ENCODE results near the gene SMCO1. TPM values are rescaled to one million over a fixed set of nuclear protein-coding genes. Genes with fewer than 3 reads are reported as not detected.
"Not testable (repeated sequence)": the region's sequence is repeated elsewhere in the genome, so short reads cannot be mapped to it uniquely, and the experiment has no call there.

Gene SMCO1
- total RNA-seq, 1 donor from 2014 or later: not detected

GRCh38 chr3:196477678-196478077, 37.5 kb downstream of the SMCO1 start:
- Mint-ChIP-seq H3K4me1 (ENCODE audit: unreplicated experiment) (no peaks in the 10 kb centered on the region), H3K36me3 (peaks cover 11% of the 10 kb centered on the region)
- no peak for TF ChIP-seq CTCF (conservative IDR thresholded peaks at IDR 0.05)

GRCh38 chr3:196472286-196472685, 42.9 kb downstream of the SMCO1 start:
- Mint-ChIP-seq H3K36me3 (peaks cover 13% of the 10 kb centered on the region), H3K27ac (no peak overlapping the region), H3K27me3 (no peaks in the 10 kb centered on the region), H3K4me3 (no peak overlapping the region), H3K4me1 (ENCODE audit: unreplicated experiment) (no peaks in the 10 kb centered on the region), H3K9me3 (no peaks in the 10 kb centered on the region)
- no peak for TF ChIP-seq CTCF (conservative IDR thresholded peaks at IDR 0.05)
- no peak for DNase-seq (ENCODE audit: extremely low spot score, unreplicated experiment)

More at GRCh38 chr3:196477678-196478077, 37.5 kb downstream of the SMCO1 start:
- no peak overlapping the region for H3K27ac Mint-ChIP-seq
- no peaks in the 10 kb centered on the region for H3K27me3 Mint-ChIP-seq
- no peaks in the 10 kb centered on the region for H3K9me3 Mint-ChIP-seq
- no peak for DNase-seq (ENCODE audit: extremely low spot score, unreplicated experiment)
- no peak overlapping the region for H3K4me3 Mint-ChIP-seq

GRCh38 chr3:196471551-196471950, 43.6 kb downstream of the SMCO1 start:
- H3K27me3 Mint-ChIP-seq: no peaks in the 10 kb centered on the region

GRCh38 chr3:196470182-196470581, 45.0 kb downstream of the SMCO1 start:
- not testable (repeated sequence) for H3K27me3 Mint-ChIP-seq; DNase-seq (ENCODE audit: extremely low spot score, unreplicated experiment); H3K4me1 Mint-ChIP-seq (ENCODE audit: unreplicated experiment); H3K9me3 Mint-ChIP-seq; H3K27ac Mint-ChIP-seq; H3K4me3 Mint-ChIP-seq
- peaks cover 12% of the 10 kb centered on the region for H3K36me3 Mint-ChIP-seq

More at GRCh38 chr3:196471551-196471950, 43.6 kb downstream of the SMCO1 start:
- H3K9me3 Mint-ChIP-seq: no peaks in the 10 kb centered on the region
- H3K4me1 Mint-ChIP-seq (ENCODE audit: unreplicated experiment): no peaks in the 10 kb centered on the region
- no peak overlapping the region for H3K27ac Mint-ChIP-seq
- no peak for DNase-seq (ENCODE audit: extremely low spot score, unreplicated experiment)
- TF ChIP-seq CTCF (conservative IDR thresholded peaks at IDR 0.05): no peak
- no peak overlapping the region for H3K4me3 Mint-ChIP-seq
- H3K36me3 Mint-ChIP-seq: peaks cover 13% of the 10 kb centered on the region

- Mint-ChIP-seq H3K4me1 (ENCODE audit: unreplicated experiment) (no peaks in the 10 kb centered on the region), H3K27ac (no peak overlapping the region), H3K36me3 (no peaks in the 10 kb centered on the region), H3K9me3 (peaks cover 4% of the 10 kb centered on the region), H3K27me3 (no peaks in the 10 kb centered on the region), H3K4me3 (no peak overlapping the region)
- TF ChIP-seq CTCF (conservative IDR thresholded peaks at IDR 0.05): no peak
- DNase-seq (ENCODE audit: extremely low spot score, unreplicated experiment): no peak
These were observed 51.3 kb downstream of the SMCO1 start for GRCh38 chr3:196463804-196464203.

GRCh38 chr3:196463478-196463756, 51.7 kb downstream of the SMCO1 start:
- Mint-ChIP-seq H3K4me1 (ENCODE audit: unreplicated experiment) (no peaks in the 10 kb centered on the region), H3K4me3 (no peak overlapping the region), H3K27ac (no peak overlapping the region), H3K9me3 (peaks cover 4% of the 10 kb centered on the region), H3K36me3 (no peaks in the 10 kb centered on the region), H3K27me3 (no peaks in the 10 kb centered on the region)
- TF ChIP-seq CTCF (conservative IDR thresholded peaks at IDR 0.05): no peak
- DNase-seq (ENCODE audit: extremely low spot score, unreplicated experiment): no peak

- DNase-seq (ENCODE audit: extremely low spot score, unreplicated experiment); H3K9me3 Mint-ChIP-seq; H3K4me3 Mint-ChIP-seq; H3K27ac Mint-ChIP-seq; H3K4me1 Mint-ChIP-seq (ENCODE audit: unreplicated experiment); H3K36me3 Mint-ChIP-seq; H3K27me3 Mint-ChIP-seq: not testable (repeated sequence)
These were observed 52.3 kb downstream of the SMCO1 start for GRCh38 chr3:196462680-196463477.

All from type B pancreatic cell (in vitro differentiated cells).